Fibroblast of skin of scalp (primary cell): ENCODE results near the gene MAGOH.

ENCODE experiments used
- DNase-seq: peaks from one replicate; pipeline ENCODE4 v3.0.0-alpha.2; 2013

The MAGOH gene

DNA sequence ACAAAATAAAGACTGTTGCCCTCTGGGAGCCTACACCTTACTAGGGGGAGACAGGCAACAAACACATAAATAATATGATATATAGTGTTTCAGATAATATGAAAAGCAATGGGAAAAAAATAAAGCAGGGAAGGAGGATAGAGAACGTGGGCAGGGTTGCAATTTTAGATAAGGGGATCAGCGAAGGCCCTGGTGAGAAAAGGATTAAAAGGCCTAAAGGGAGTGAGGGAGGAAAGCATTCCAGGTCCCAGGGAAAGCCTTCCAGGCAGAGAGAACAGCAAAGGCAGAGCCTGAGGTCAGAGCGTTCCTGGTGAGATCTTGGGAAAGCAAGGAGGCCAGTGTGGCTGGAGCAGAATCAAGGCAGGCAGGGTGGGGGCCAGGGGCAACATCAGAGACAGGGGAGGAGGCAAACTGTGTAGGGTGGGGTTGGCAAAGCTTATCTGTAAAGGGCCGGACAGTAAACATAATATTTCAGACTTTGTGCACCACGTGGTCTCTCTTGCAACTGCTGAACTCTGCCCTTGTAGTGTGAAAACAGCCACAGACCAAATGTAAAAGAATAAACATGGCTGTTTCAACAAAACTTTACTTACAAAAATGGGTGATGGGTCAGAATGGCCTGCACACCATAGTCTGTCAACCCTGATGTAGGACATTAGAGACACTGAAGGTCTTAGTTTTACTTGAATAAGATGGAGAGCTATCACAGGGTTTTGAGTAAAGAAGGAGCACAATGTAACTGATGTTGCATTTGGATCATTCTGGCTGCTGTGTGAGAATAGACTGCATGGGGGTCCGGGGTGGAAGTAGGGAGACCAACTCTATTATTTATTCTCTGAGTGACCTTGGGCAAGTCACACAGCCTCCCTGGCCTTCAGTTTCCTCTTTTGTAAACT is 55.0 kb downstream of the MAGOH start:
- DNase-seq: no peak

GRCh38 chr1:53182716-53183094 is 55.6 kb downstream of the MAGOH start:
- DNase-seq: no peak

GRCh38 chr1:53182111-53182593 is 56.2 kb downstream of the MAGOH start:
- peak; percentile 82 for DNase-seq

DNA sequence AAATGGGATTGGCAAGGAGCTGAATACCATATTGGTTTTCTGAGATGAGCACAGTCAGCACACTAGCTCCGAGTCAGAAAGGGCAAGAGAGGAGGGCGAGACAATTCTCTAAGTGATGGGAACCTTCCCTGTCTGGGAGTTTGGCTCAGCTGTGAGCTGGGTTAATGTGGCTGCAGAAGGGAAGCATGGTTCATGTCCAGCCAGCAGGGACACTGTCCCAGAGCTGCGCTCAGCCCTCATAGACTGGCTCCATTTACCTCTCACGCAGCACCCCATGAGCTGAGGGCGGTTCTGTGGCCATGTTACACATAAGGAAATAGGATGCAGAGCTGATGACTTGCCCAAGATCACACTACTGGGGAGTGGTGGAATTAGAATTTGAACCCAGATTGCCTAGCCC is 57.4 kb downstream of the MAGOH start:
- no peak for DNase-seq

GRCh38 chr1:53180226-53180625 is 58.1 kb downstream of the MAGOH start:
- DNase-seq: peak; percentile 76
